SK-N-MC (cell line): ENCODE data around the gene VPS4B.

Experiments used
- EZH2 ChIP-seq: fragments of 200-600 bp; sonication (generic); IDR thresholded peaks from one replicate; pipeline ENCODE4 v1.6.1; 2017; ENCODE audit warnings: antibody characterized with exemption
- POLR2AphosphoS5 ChIP-seq: IDR thresholded peaks from 2 replicates; pipeline ENCODE4 v1.6.1; 2012; ENCODE audit warnings: mild to moderate bottlenecking, low read depth, low read length, borderline replicate concordance

DNA sequence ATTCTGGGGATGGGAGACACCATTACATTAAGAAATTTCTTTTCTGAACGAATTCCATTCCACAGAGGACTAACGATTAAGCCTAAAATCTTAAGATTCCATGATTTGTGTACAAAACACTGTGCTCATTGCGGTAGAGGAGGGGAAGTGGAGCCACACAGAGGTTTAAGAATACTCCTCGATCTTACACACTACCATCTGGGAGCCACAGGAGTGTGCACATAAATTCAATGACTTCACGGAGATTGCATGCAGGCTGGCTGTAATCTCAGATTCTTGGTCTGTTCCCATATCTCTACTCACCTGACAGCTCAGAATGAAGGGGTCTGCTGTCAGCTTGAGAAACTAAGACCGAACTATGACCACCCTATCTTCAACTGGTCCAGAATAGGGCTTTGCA, 762 bp downstream of the VPS4B start:
- TF ChIP-seq POLR2AphosphoS5, result no peak
- TF ChIP-seq EZH2, result no peak
